HepG2 (cell line): ENCODE data around the gene CLEC20A. TPM values are rescaled to one million over a fixed set of nuclear protein-coding genes. Genes with fewer than 3 reads are reported as not detected.

Source experiments
- AHDC1 ChIP-seq: sonication (generic); formaldehyde crosslinking; IDR thresholded peaks from 2 replicates; pipeline ENCODE4 v1.5.1; 2020; ENCODE audit warnings: mild to moderate bottlenecking, missing genetic modification reagents, borderline replicate concordance
- BORCS8-MEF2B ChIP-seq: sonication (generic); formaldehyde crosslinking; IDR thresholded peaks from 2 replicates; pipeline ENCODE4 v1.8.0; 2022; ENCODE audit warnings: mild to moderate bottlenecking, missing genetic modification reagents
- CEBPB ChIP-seq: IDR thresholded peaks from 2 replicates; pipeline ENCODE4 v1.6.1; 2011; ENCODE audit warnings: low read depth, low read length, improper control_type of control experiment, borderline replicate concordance
- EED ChIP-seq: sonication (generic); formaldehyde crosslinking; IDR thresholded peaks from 2 replicates; pipeline ENCODE4 v1.5.0; 2020; ENCODE audit warnings: mild to moderate bottlenecking, missing genetic modification reagents
- FOSL1 ChIP-seq: sonication (generic); formaldehyde crosslinking; IDR thresholded peaks from 2 replicates; pipeline ENCODE4 v1.9.0; 2021; ENCODE audit warnings: missing genetic modification reagents, borderline replicate concordance
- HDAC6 ChIP-seq: fragments of 200-600 bp; sonication (generic); IDR thresholded peaks from 2 replicates; pipeline ENCODE4 v1.7.0; 2017; ENCODE audit warnings: mild to moderate bottlenecking, antibody characterized with exemption, low read length, low read depth
- KDM1A ChIP-seq: IDR thresholded peaks from 2 replicates; pipeline ENCODE4 v1.6.1; 2016; ENCODE audit warnings: missing compliant biosample characterization
- PHF5A ChIP-seq: IDR thresholded peaks from one replicate; pipeline ENCODE4 v1.6.1; 2018; ENCODE audit warnings: low read depth, missing genetic modification reagents; ENCODE audit not compliant: unreplicated experiment
- TEAD3 ChIP-seq: optimal IDR thresholded peaks from 2 replicates; pipeline ENCODE3; 2016; ENCODE audit warnings: borderline replicate concordance
- THYN1 ChIP-seq: sonication (generic); formaldehyde crosslinking; IDR thresholded peaks from 2 replicates; pipeline ENCODE4 v1.8.1; 2023; ENCODE audit warnings: low read depth, mild to moderate bottlenecking, moderate library complexity, missing genetic modification reagents, borderline replicate concordance
- YEATS2 ChIP-seq: sonication (generic); formaldehyde crosslinking; IDR thresholded peaks from 2 replicates; pipeline ENCODE4 v1.4.0; 2020; ENCODE audit warnings: missing genetic modification reagents, borderline replicate concordance
- ZBED4 ChIP-seq: sonication (generic); formaldehyde crosslinking; IDR thresholded peaks from 2 replicates; pipeline ENCODE4 v1.4.0; 2020; ENCODE audit warnings: missing genetic modification reagents, borderline replicate concordance
- ZFP1 ChIP-seq: IDR thresholded peaks from 2 replicates; pipeline ENCODE4 v1.6.1; 2016
- ZNF326 ChIP-seq: sonication (generic); formaldehyde crosslinking; IDR thresholded peaks from 2 replicates; pipeline ENCODE4 v1.4.0; 2020; ENCODE audit warnings: missing genetic modification reagents, borderline replicate concordance
- polyA plus RNA-seq, 8 experiments: library from polyadenylated mRNA; depleted of rRNA in 3 of 8; stranded (reverse) in 7 of 8; unstranded in 1 of 8; fragments of >200 nt; fragmentation: Illumina TruSeq in 4 of 8; extraction: Trizol in 4 of 8; gene quantifications; 2 replicates each; pipeline versions ENCODE4 v1.2.1 to v1.2.3, GENCODE V29; 2011 to 2016; ENCODE audit warnings: low read depth in 4 of 8, missing spikeins in 1 of 8, mixed read lengths in 1 of 8; ENCODE audit not compliant: insufficient read depth in 1 of 8
- total RNA-seq, 5 experiments: library from RNA; depleted of rRNA; stranded (reverse); fragments of >200 nt; fragmentation: Illumina TruSeq; extraction: Trizol; gene quantifications; 2 replicates each; pipeline ENCODE4 v1.2.3, GENCODE V29; 2016; ENCODE audit warnings: low read depth in 1 of 5
- TF ChIP-seq, protein P1 (sequence below): sonication (generic); formaldehyde crosslinking; IDR thresholded peaks from 2 replicates; pipeline ENCODE4 v1.9.0; 2021; ENCODE audit warnings: missing genetic modification reagents, borderline replicate concordance

Gene CLEC20A
- total and polyA plus RNA-seq, 2 of the 13 experiments (the other 11 are each of a cell fraction or from before 2014, with no cell fraction given): not detected

GRCh38 chr1:178530037-178530402 is 33.3 kb upstream of the CLEC20A start (continued):
- TF ChIP-seq AHDC1: no peak
- TF ChIP-seq ZBED4 (CRISPR knock-in tag): 0 out of 2 replicates have a peak, but pooled peaks have one; percentile 0
- no peak for TF ChIP-seq BORCS8-MEF2B (CRISPR knock-in tag)
- TF ChIP-seq PHF5A (CRISPR knock-in tag): no peak
- TF ChIP-seq, protein P1, sequence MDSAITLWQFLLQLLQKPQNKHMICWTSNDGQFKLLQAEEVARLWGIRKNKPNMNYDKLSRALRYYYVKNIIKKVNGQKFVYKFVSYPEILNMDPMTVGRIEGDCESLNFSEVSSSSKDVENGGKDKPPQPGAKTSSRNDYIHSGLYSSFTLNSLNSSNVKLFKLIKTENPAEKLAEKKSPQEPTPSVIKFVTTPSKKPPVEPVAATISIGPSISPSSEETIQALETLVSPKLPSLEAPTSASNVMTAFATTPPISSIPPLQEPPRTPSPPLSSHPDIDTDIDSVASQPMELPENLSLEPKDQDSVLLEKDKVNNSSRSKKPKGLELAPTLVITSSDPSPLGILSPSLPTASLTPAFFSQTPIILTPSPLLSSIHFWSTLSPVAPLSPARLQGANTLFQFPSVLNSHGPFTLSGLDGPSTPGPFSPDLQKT (CRISPR knock-in tag): no peak
- peak; percentile 65 for TF ChIP-seq TEAD3 (CRISPR knock-in tag)
- no peak for TF ChIP-seq EED (CRISPR knock-in tag)
- TF ChIP-seq YEATS2: no peak
- TF ChIP-seq KDM1A: peak; percentile 53; the same call in 1 of the 2 replicates
- no peak for TF ChIP-seq ZNF326 (CRISPR knock-in tag)
- no peak for TF ChIP-seq HDAC6
- no peak for TF ChIP-seq ZFP1 (CRISPR knock-in tag)
- no peak for TF ChIP-seq CEBPB
- no peak for TF ChIP-seq THYN1 (CRISPR knock-in tag)
- 0 out of 2 replicates have a peak, but pooled peaks have one; percentile 15 for TF ChIP-seq FOSL1 (CRISPR knock-in tag)
